Neural cell (in vitro differentiated cells): ENCODE measurements around the gene ZBTB48. TPM values are rescaled to one million over a fixed set of nuclear protein-coding genes. Genes with fewer than 3 reads are reported as not detected.

Source experiments
- H2AFZ ChIP-seq: fragments of 200-600, 300-800 bp; sonication (generic), shearing (Covaris generic); 2 replicates; pipeline ENCODE4 v1.6.0; 2014; ENCODE audit warnings: low read depth, mild to moderate bottlenecking, antibody characterized with exemption, low read length, moderate library complexity
- H3F3A ChIP-seq: fragments of 200-600 bp; shearing (Covaris generic); 2 replicates; pipeline ENCODE4 v1.6.1; 2016; ENCODE audit warnings: mild to moderate bottlenecking, moderate library complexity, mixed read lengths, antibody characterized with exemption, low read length; ENCODE audit not compliant: insufficient read depth, poor library complexity, severe bottlenecking
- H3K27ac ChIP-seq: fragments of 200-600, 300-800 bp; sonication (generic), shearing (Covaris generic); 2 replicates; pipeline ENCODE4 v1.5.1; 2014; ENCODE audit warnings: mild to moderate bottlenecking, low read length, moderate library complexity
- H3K27me3 ChIP-seq: fragments of 300-800, 200-600 bp; sonication (generic), shearing (Covaris generic); 2 replicates; pipeline ENCODE4 v1.6.0; 2014; ENCODE audit warnings: mild to moderate bottlenecking, low read depth, low read length, moderate library complexity; ENCODE audit not compliant: insufficient read depth
- H3K36me3 ChIP-seq: fragments of 300-800, 200-600 bp; sonication (generic), shearing (Covaris generic); 2 replicates; pipeline ENCODE4 v1.5.1; 2014; ENCODE audit warnings: mild to moderate bottlenecking, antibody characterized with exemption, low read length, moderate library complexity; ENCODE audit not compliant: insufficient read depth
- H3K4me2 ChIP-seq: fragments of 300-800, 200-600 bp; sonication (generic), shearing (Covaris generic); 2 replicates; pipeline ENCODE4 v1.6.0; 2014; ENCODE audit warnings: mild to moderate bottlenecking, low read length
- H3K4me3 ChIP-seq: fragments of 300-800, 200-600 bp; sonication (generic), shearing (Covaris generic); 2 replicates; pipeline ENCODE4 v1.5.1; 2014; ENCODE audit warnings: mild to moderate bottlenecking, low read length, moderate library complexity
- H3K79me2 ChIP-seq: fragments of 200-600 bp; shearing (Covaris generic); replicated peaks from 2 replicates; pipeline ENCODE4 v1.6.0; 2014; ENCODE audit warnings: mild to moderate bottlenecking, low read length, moderate library complexity; ENCODE audit not compliant: insufficient read depth
- H3K9ac ChIP-seq: fragments of 300-800, 200-600 bp; sonication (generic), shearing (Covaris generic); 2 replicates; pipeline ENCODE4 v1.6.1; 2016; ENCODE audit warnings: mild to moderate bottlenecking, low read length, mixed read lengths
- H3K9me2 ChIP-seq: fragments of 200-600 bp; shearing (Covaris generic); 2 replicates; pipeline ENCODE4 v1.6.1; 2016; ENCODE audit warnings: mild to moderate bottlenecking, low read length, mixed read lengths; ENCODE audit not compliant: insufficient read depth
- H3K9me3 ChIP-seq: fragments of 200-600, 300-800 bp; sonication (generic), shearing (Covaris generic); 2 replicates; pipeline ENCODE4 v1.6.1; 2016; ENCODE audit warnings: mild to moderate bottlenecking, mixed run types, low read length, moderate library complexity, mixed read lengths
- H4K20me1 ChIP-seq: fragments of 200-600 bp; shearing (Covaris generic); 2 replicates; pipeline ENCODE4 v1.6.1; 2016; ENCODE audit warnings: mild to moderate bottlenecking, mixed run types; ENCODE audit not compliant: insufficient read depth
- EP300 ChIP-seq: fragments of 450-650 bp; conservative IDR thresholded peaks from 2 replicates; pipeline ENCODE4 v1.6.1; 2014; ENCODE audit warnings: antibody characterized with exemption, mild to moderate bottlenecking, moderate library complexity; ENCODE audit not compliant: poor library complexity, severe bottlenecking
- EZH2 ChIP-seq: fragments of 200-600, 300-800 bp; shearing (Covaris generic), sonication (generic); IDR thresholded peaks from 2 replicates; pipeline ENCODE4 v1.6.1; 2014; ENCODE audit warnings: antibody characterized with exemption, low read length, borderline replicate concordance, mild to moderate bottlenecking; ENCODE audit not compliant: insufficient read depth, poor library complexity, severe bottlenecking
- MXI1 ChIP-seq: fragments of 450-650 bp; conservative IDR thresholded peaks from 2 replicates; pipeline ENCODE4 v1.6.1; 2014; ENCODE audit warnings: antibody characterized with exemption, mild to moderate bottlenecking; ENCODE audit not compliant: poor library complexity, severe bottlenecking
- POLR2AphosphoS5 ChIP-seq: IDR thresholded peaks from 2 replicates; pipeline ENCODE4 v1.6.1; 2012
- RAD21 ChIP-seq: fragments of 450-650 bp; conservative IDR thresholded peaks from 2 replicates; pipeline ENCODE4 v1.6.1; 2014; ENCODE audit warnings: antibody characterized with exemption, mild to moderate bottlenecking, moderate library complexity
- SMC3 ChIP-seq: fragments of 450-650 bp; conservative IDR thresholded peaks from 2 replicates; pipeline ENCODE4 v1.6.1; 2014; ENCODE audit warnings: antibody characterized with exemption, mild to moderate bottlenecking, moderate library complexity; ENCODE audit not compliant: poor library complexity
- TAF1 ChIP-seq: IDR thresholded peaks from 2 replicates; pipeline ENCODE4 v1.6.1; 2012; ENCODE audit warnings: low read depth
- polyA plus RNA-seq: library from polyadenylated mRNA; depleted of rRNA; stranded (reverse); fragments of >200 nt; gene quantifications from 2 replicates; pipeline ENCODE4 v1.2.3, GENCODE V29; 2014
- TF ChIP-seq, protein P1 (sequence below): fragments of 450-650 bp; IDR thresholded peaks from 2 replicates; pipeline ENCODE4 v1.5.1; 2014; ENCODE audit warnings: antibody characterized with exemption, mild to moderate bottlenecking, moderate library complexity; ENCODE audit not compliant: poor library complexity, severe bottlenecking
- TF ChIP-seq, protein P2 (sequence below): IDR thresholded peaks from 2 replicates; pipeline ENCODE4 v1.6.1; 2012; ENCODE audit warnings: borderline replicate concordance

The ZBTB48 gene
- polyA plus RNA-seq, 1 donor from 2014 or later: 48.2 TPM

DNA sequence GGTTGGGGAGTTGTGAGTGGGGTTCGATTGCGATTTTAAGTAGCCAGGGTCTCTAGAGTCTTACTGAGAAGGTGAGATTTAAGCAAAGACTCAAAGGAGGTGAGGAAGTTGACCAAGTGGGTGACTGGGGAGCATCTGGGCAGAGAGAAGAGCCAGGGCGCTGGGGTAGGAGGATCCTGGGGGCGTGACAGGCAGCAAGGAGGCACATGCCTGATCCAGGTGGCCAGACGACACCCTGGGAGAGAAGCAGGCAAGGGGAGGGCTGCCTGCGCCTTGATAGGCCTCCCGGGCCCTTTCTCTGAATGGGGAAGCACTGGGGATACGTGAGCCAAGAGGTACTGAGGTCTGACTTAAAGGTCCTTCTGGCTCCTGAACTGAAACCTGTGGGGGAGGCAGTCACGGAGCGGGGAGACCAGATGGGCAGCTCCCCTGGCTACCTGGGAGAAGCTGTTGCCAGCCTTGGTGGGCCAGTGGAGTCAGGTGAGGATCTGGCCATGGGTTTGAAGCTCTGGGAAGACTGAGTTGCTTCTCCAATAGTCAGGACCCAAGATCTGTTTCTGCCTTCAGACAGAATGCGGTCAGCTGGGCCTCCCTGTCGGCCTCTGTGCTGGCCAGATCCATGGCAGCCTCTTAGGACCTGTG, 5.4 kb downstream of the ZBTB48 start:
- no peaks in the 10 kb centered on the region for H3K9me3 ChIP-seq
- no peaks in the 10 kb centered on the region for H4K20me1 ChIP-seq
- H3K79me2 ChIP-seq: peaks cover 14% of the 10 kb centered on the region
- H3K9ac ChIP-seq: no peak overlapping the region
- no peaks in the 10 kb centered on the region for H3K36me3 ChIP-seq
- TF ChIP-seq EZH2 (no peak), EP300 (no peak), TAF1 (no peak), MXI1 (no peak), RAD21 (no peak), SMC3 (no peak), POLR2AphosphoS5 (no peak)
- TF ChIP-seq, protein P1, sequence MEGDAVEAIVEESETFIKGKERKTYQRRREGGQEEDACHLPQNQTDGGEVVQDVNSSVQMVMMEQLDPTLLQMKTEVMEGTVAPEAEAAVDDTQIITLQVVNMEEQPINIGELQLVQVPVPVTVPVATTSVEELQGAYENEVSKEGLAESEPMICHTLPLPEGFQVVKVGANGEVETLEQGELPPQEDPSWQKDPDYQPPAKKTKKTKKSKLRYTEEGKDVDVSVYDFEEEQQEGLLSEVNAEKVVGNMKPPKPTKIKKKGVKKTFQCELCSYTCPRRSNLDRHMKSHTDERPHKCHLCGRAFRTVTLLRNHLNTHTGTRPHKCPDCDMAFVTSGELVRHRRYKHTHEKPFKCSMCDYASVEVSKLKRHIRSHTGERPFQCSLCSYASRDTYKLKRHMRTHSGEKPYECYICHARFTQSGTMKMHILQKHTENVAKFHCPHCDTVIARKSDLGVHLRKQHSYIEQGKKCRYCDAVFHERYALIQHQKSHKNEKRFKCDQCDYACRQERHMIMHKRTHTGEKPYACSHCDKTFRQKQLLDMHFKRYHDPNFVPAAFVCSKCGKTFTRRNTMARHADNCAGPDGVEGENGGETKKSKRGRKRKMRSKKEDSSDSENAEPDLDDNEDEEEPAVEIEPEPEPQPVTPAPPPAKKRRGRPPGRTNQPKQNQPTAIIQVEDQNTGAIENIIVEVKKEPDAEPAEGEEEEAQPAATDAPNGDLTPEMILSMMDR: no peak
- TF ChIP-seq, protein P2, sequence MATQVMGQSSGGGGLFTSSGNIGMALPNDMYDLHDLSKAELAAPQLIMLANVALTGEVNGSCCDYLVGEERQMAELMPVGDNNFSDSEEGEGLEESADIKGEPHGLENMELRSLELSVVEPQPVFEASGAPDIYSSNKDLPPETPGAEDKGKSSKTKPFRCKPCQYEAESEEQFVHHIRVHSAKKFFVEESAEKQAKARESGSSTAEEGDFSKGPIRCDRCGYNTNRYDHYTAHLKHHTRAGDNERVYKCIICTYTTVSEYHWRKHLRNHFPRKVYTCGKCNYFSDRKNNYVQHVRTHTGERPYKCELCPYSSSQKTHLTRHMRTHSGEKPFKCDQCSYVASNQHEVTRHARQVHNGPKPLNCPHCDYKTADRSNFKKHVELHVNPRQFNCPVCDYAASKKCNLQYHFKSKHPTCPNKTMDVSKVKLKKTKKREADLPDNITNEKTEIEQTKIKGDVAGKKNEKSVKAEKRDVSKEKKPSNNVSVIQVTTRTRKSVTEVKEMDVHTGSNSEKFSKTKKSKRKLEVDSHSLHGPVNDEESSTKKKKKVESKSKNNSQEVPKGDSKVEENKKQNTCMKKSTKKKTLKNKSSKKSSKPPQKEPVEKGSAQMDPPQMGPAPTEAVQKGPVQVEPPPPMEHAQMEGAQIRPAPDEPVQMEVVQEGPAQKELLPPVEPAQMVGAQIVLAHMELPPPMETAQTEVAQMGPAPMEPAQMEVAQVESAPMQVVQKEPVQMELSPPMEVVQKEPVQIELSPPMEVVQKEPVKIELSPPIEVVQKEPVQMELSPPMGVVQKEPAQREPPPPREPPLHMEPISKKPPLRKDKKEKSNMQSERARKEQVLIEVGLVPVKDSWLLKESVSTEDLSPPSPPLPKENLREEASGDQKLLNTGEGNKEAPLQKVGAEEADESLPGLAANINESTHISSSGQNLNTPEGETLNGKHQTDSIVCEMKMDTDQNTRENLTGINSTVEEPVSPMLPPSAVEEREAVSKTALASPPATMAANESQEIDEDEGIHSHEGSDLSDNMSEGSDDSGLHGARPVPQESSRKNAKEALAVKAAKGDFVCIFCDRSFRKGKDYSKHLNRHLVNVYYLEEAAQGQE: no peak
- no peak overlapping the region for H3K4me3 ChIP-seq
- H3K9me2 ChIP-seq: no peaks in the 10 kb centered on the region
- no peak overlapping the region for H2AFZ ChIP-seq
- no peak overlapping the region for H3K4me2 ChIP-seq
- no peaks in the 10 kb centered on the region for H3F3A ChIP-seq
- H3K27me3 ChIP-seq: no peaks in the 10 kb centered on the region
- H3K27ac ChIP-seq: no peak overlapping the region

DNA sequence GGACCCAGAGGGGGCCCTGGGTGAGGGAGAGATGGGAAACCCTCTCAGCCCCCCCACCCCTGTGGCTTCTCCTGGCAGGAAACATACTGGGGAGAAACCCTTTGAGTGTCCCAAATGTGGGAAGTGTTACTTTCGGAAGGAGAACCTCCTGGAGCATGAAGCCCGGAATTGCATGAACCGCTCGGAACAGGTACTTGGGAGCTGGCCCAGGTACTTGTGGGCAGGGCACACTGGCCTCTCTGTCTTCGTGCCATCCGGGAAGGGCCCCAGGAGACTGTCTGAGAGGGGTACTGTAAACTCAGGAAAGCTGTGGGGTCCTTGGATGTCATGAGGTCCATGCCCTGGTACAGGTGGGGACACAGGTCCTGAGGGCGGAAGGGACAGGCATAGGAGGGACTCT, 6.0 kb downstream of the ZBTB48 start:
- Histone ChIP-seq H3K27ac (no peak overlapping the region), H3K9ac (no peak overlapping the region), H3K9me2 (no peaks in the 10 kb centered on the region), H3K4me3 (no peak overlapping the region), H4K20me1 (no peaks in the 10 kb centered on the region), H3K36me3 (no peaks in the 10 kb centered on the region), H2AFZ (no peak overlapping the region), H3K4me2 (no peak overlapping the region), H3K9me3 (no peaks in the 10 kb centered on the region), H3K27me3 (no peaks in the 10 kb centered on the region), H3F3A (no peaks in the 10 kb centered on the region), H3K79me2 (peaks cover 8% of the 10 kb centered on the region)
- TF ChIP-seq SMC3 (no peak), TAF1 (no peak)
